ENCODE results near the gene RARS2.

- TF ChIP-seq, protein P1, sequence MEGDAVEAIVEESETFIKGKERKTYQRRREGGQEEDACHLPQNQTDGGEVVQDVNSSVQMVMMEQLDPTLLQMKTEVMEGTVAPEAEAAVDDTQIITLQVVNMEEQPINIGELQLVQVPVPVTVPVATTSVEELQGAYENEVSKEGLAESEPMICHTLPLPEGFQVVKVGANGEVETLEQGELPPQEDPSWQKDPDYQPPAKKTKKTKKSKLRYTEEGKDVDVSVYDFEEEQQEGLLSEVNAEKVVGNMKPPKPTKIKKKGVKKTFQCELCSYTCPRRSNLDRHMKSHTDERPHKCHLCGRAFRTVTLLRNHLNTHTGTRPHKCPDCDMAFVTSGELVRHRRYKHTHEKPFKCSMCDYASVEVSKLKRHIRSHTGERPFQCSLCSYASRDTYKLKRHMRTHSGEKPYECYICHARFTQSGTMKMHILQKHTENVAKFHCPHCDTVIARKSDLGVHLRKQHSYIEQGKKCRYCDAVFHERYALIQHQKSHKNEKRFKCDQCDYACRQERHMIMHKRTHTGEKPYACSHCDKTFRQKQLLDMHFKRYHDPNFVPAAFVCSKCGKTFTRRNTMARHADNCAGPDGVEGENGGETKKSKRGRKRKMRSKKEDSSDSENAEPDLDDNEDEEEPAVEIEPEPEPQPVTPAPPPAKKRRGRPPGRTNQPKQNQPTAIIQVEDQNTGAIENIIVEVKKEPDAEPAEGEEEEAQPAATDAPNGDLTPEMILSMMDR (IDR thresholded peaks at IDR 0.05) = no peak
- no peak for TF ChIP-seq EP300 (IDR thresholded peaks at IDR 0.05)
These were observed 905 bp downstream of the RARS2 start for GRCh38 chr6:87588756-87589407.
